Myocyte (in vitro differentiated cells): Measurements from ENCODE around the gene RAPGEF1. TPM values are rescaled to one million over a fixed set of nuclear protein-coding genes. Genes with fewer than 3 reads are reported as not detected.
A peak's percentile ranks its signal among the peaks of the same experiment; 100 is the strongest.

Source experiments
- DNase-seq: peaks from one replicate; pipeline ENCODE4 v3.0.0-alpha.2; 2012; ENCODE audit warnings: low read depth
- total RNA-seq: library from RNA; depleted of rRNA; stranded (reverse); fragments of >200 nt; gene quantifications from 2 replicates; pipeline ENCODE4 v1.2.3, GENCODE V29; 2014

The RAPGEF1 gene
- total RNA-seq, 1 donor from 2014 or later, result 290 TPM

DNA sequence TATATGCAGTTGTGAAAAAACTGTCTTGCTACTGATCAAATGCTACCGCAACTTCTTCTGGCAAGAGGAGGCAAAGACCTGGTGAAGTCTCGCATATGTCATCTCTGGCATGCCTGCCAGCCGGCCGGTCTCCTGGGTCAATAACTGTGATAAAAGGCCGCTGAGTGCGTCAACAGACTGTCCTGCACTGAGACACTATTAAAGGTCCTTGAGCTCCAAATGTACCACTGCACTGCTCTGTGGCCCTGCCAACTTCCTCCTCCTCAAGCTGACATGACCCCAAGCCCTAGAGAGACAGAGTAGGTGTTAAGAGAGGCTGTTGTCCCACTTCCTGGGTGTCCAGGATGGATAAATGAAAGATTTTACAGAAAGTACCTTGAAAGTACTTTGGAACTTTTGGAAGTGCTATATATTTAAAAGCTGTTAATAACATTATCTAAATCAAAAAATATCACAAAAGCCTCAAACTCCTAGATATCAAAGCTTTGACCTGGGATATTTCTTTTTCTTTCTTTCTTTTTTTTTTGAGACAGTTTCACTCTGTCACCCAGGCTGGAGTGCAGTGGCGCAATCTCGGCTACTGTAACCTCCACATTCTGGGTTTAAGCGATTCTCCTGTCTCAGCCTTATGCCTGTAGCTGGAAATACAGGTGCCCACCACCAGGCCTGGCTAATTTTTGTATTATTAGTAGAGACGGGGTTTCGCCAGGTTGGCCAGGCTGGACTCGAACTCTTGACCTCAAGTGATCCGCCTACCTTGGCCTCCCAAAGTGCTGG, 31.5 kb downstream of the RAPGEF1 start:
- no peak for DNase-seq

DNA sequence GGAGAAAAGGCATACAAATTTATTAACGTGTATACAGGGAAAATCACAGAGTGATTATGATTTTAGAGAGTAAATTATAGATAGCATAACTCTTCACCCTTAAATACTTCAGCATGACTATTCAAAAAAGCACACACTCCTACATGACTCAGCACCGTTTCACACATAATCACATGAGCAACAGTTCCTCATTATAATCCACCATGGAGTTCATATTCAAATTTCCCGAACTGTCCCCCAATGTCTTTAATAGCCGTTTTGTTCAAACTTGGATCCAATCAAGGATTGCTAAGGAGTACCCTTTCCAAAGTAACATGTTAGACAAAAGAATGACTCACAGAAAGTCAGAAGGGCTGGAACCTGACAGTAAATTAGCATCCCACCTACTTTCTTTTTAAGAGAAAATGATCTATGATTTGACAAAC, 32.1 kb downstream of the RAPGEF1 start:
- peak; percentile 65 for DNase-seq

DNA sequence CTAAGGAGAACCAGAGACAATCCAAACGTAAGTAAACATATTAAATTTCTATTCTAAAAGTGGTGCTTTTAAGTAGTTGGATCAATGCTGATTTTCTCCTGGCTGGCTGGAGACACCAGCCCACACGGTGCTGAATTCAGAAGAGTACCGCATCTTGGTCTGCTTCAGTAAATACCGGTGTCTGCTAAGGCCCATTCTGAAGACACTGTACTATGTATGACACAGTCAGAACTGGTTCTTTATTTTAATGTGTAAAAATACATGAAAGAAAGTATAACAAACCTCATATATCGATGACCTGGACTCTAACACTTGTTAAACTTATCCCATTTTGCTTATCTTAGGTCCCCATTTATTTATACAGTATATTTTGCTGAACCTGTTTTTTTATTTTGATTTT, 32.8 kb downstream of the RAPGEF1 start:
- no peak for DNase-seq

DNA sequence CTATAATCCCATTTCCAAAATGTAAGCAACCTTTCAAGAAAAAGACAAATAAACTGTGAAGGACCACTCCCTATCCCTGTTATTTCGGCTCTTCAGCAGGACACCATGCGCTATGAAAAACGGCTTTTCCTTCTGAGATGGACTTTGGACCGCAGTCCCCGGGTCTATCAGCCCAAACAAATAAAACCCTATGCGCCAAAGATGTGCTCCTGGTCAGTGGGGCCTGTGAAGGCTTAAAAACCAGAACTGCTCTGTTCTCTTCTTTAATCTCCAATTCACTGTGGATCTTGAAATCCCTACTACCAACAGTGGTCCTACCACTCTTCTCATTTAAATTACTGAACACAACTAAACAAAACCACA, 33.3 kb downstream of the RAPGEF1 start:
- DNase-seq, result no peak

DNA sequence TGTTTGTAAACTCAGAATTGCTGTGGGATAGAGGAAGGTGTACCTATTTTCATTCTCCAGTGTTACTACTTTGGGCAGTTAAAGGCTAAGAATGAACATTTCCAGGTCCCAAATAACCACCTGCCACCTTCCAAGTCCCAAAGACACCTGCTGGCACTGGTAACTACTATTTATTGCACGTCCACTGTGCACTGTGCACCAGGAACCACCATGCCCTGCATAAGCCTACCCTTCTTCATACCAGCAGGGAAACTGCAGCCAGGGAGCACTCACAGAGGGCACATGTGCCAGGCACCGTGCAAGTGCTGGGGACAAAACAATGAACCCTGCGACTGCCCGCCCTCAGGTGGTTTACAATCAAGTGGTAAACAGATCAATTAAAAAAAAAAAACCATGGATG, 34.9 kb downstream of the RAPGEF1 start:
- DNase-seq, result no peak

DNA sequence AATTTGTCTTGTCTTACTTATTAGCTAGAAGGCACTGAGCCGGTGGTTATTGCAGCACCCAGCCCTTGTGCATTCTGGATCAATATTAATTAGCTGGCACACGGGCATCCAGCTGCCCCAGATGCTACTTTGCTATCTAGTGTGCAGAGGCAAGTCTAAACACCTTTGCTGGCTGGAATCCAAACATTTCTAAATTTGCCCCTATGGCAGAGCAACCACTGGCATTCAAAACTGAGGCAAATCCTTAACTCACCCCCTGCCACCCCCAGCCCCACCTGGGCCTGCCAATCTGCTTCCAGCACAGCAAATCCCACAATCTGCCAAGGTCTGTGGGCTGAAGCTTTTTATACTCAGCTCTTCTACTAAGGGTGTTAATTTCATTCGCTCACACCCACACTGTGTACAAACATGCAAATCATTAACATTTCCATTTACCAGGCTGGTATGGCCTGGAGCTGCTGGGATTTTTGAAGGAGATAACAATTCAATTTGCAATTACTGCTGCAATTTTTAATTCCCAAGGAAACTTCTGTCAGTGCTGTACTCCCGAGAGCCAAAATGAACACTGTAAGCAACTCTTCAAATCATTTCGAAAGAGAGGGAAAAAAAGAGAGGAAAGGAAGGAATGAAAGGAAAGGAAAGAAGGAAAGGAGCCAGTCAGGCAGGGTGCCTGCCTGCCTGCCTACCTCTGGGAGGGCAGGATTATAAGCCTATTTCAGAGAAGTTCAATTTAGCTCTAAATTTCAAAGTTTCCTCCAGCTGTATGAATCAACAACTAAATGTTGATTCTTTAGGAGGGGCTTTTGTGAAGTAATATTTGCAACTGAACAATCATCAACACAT, 35.5 kb downstream of the RAPGEF1 start:
- DNase-seq, result peak; percentile 86

DNA sequence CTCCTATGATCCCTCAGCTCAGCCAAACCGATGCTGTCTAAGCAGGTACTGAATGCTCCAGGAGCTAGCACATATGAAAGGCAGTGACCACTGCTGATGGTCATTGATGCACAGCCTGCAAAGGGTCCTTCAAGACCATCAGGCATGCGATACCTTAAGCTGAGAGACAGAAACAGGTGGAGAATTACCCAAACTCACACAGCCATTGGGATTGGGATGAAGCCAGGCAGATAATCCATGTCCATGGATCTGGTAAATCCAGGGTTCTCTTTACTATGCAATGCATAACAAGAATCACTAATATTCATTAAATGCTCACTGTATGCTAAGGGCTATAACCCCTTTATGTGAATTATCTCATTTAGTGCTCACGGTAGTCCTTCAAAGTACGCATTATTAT, 36.2 kb downstream of the RAPGEF1 start:
- peak; percentile 31 for DNase-seq

DNA sequence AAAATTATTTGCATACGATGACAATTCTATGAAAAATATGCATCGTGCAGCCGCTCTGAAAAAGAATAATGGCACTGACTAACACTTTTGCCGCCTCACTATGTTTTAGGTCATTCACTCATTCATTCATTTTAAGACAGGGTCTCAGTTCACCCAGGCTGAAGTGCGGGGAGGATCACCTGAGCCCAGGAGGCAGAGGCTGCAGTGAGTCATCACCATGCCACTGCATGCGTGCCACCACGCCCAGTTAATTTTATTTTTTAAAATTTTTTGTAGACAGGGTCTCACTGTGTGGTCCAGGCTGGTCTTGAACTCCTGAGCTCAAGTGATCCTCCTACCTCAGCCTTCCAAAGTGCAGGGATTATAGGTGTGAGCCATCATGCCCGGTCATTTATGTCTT, 37.0 kb downstream of the RAPGEF1 start:
- no peak for DNase-seq

DNA sequence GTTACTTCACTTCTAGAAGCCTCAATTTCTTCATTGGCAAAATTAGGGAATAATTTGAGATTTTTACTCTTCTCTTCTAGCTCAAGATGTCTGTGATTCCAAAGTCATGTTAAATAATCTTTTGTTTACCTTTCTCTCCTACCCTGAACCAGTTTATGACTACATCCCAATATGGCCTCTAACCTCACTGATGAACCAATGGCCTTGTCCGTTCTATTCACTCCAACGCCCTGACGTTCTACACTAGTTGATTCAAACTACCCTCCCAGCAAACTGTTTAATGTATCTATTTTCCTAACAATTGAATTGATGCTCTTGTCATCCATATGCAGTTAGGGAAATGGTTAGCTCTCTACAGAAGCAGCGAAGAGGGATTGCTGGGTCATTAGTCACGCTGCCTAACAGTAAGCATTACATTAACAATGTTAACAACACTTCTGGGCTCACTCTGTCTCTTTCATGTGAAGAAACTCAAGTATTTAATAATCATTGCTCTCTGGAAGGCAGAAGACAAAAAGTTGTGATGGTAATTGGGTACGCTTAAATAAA, 38.0 kb downstream of the RAPGEF1 start:
- DNase-seq, result no peak

DNA sequence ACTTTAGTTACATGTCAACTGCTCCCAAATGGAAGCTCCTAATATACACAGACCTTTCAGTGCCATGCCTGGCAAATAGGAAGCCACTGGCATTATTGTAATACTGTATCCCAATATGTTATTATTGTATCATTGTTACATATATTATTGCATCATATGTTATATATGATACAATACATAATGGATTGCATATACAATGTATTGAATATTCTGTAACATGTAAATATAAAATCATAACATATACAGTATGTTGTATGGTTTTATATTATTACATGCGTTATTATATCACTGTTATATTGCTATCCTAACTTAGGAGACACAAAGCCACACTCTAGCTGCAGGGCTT, 38.5 kb downstream of the RAPGEF1 start:
- no peak for DNase-seq

DNA sequence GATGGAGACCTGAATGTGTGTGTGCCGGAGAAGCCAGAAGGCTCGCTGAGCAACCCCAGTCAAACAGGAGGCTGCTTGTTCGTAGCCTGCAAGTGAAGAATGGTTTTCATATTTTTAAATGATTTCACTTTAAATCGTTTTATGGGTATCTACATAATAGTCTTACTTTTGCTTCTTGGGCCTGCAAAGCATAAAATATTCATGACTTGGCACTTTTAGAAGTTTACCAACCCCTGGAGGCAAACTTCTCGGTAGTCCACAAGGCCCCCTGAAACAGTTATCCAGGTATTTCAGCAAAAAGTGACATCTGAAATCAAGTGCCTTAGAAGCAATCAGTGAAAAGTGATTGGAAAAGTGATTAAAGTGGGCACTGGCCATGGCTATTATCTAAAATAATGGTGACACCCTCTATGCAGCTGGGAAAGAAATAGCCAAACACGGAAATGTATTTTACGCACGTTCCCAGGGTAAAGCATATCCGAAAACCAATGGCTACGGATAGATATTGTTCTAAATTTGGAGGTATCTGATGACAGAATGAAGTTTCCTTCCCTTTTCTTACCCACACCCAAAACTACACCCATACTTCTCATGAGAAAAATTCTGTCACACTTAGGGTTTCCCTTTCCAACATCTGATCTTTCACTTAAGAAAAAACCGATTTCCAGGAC, 39.0 kb downstream of the RAPGEF1 start:
- DNase-seq, result no peak

DNA sequence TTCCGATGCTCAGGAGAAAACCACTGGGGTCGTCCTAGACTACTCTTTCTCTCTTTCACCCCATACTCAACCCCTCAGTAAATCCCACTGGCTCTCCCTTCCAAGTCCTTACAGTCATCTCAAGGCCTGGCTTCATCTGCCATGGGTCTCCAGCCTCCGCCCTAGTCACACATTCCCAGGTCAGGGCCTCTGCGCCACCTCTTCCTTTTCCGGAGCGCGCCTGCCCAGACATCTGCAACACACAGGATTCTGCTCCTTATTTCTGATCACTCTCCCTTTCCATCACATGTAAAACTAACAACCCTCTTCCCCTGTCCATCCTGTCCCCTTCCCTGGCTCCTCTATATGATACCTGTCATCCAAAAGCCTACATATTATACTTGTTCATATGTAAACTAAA, 39.8 kb downstream of the RAPGEF1 start:
- DNase-seq, result no peak

DNA sequence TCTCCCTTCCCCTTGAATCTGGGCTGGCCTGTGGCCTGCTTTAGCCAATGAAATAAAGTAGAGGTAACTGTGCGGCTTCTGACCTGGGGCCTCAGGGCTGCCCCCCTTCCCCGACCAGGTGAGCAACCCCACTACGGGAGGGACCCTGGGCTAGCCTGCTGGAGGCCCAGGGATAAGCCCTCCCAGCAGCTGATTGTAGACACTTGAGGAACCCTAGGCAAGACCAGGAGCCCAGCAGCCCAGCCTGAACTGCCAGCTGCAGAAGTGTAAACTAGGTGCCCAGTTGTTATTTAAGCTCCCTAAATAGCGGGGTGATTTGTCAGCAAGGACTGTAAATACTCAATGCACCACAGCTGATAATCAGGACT, 41.3 kb downstream of the RAPGEF1 start:
- DNase-seq, result peak; percentile 83

DNA sequence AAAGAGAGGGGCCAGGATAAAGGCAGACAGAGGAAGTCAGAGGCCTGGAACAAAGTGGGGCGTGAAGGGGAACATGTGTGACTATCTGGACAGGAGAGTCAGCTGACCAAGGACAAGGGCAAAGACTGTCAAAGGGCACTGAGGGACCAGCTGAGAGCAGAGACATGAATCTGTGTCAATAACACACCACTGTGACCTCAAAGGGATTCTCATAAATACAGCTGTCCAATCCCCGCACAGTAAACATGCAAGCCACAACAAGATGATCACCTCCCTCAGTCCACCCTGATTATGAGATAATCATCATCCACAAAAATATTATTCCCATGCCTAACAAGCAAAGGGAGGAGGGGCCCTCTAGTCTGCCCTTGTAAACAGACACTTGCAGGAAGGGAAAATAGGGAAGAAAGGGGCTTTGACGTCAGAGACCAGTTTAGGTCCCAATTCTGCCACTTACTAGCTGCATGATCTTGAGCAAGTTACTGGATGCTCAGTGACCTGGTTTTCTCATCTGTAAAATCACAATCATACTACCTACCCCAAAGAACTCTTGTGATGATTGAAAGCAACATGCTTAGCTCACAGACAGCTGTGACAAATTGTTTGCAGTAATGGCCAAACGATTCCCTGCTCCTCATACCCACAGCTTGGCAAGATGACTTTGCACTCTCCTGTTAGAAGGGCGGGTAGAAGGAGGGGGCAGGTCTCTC, 41.8 kb downstream of the RAPGEF1 start:
- DNase-seq, result peak; percentile 82

DNA sequence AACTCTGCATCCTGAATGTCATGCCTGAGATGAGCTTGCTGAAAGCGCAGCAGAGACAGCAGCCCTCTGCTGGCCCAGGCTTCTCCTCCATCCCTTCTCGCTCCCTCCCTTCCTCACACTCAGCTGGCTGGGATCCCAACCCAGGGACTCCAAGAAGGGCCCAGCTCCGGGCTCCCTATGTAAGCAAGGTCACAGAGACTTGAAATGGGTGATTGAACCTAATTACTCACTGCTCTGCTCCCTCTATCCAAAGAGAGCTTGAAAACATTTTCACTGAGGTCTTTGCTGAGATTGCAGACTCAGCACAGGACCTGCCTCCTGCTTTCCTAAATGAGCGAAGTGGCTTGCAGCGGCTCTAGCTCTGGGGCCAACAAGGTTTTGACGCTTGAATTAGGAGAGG, 42.8 kb downstream of the RAPGEF1 start:
- DNase-seq, result peak; percentile 41

DNA sequence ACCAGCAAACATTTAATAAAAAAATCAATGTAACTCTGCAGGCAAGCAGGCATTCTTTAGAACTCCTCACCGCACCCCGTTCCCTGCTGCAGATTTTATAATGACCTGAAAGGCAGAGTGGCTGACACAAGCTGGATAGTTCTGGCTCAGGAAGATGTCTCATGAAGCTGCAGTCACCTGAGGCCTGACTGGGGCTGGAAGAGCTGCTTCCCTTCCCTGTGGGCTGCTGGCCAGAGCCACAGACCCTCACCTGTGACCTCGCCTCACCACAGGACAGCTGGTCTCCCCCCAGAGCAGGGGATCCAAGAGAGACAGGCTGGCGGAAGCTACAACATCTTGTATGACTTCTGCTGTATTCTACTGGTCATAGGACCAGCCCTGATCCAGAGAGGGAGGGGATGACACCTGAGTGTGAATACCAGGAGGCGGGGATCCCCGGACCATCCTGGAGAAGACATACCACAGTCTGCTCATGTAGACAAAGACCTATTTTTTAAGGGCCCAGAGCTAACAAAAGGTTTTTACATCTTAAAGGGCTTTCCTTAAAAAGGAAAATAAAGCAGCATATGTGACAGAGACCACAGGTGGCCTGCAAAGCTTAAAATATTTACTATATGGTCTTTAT, 43.9 kb downstream of the RAPGEF1 start:
- DNase-seq, result peak; percentile 78

DNA sequence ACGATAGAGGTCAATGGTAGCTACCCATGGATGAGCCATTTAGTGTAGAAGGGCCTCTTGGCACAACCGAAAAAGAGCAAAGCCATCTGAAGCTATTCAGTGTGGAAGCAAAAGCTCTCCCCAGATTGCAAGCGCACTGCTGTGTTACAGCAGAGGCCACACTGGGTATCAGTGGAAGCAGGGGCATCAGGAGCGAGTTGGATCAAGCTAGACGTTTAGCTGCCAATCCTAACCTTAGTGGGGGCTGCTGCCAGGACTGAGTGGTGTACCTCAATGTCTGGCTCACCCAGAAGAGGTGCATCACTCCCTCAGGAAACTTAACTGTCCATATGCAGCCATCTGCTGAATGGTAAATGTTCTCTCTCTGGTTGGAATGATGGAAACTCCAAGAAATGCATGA, 44.5 kb downstream of the RAPGEF1 start:
- DNase-seq, result no peak

DNA sequence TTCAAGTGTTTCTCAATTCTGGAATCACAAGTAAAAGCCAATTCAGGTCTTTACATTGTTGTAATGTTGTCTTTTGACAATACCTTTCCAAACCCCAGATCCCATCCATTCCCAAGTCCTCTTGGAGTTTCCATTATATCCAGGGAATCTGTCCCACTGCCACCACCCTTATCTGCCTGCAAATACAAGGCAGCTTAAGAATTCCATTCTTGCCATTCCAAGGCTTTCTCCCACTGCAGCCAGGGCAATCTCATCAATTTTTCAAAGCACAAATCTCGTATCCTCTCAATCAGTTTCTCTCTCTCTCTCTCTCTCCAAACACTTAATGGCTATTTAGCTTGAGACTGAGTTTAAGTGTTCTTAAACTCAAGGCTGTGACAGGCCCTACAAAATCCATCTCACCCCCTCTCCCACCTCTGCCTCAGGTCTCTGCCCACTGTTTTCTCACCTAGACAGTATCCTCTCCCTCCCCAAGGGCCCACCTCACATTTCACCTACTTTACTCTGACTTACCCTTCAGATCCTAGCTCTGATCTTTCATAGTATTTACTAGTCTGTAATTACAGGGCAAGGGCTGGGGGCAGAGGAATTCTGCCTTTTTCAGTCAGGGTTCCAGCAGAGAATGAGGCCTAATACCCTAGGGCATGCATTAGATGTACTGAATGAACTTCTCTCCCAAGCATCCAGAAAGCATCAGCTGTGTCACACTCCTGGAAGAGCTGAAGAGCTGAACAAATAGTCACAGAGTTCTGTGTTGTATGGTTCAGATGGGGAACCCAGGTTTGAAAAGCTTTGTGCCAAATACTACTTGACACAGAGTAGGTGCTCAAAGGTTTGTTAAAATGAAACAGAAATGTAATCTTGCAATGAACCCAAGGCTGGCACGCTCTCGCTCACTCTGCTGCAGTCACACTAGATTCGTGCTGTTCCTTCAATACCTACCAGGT, 46.0 kb downstream of the RAPGEF1 start:
- DNase-seq, result no peak
